GM18507 (cell line): ENCODE results near the gene SFRP5.
A peak's percentile ranks its signal among the peaks of the same experiment; 100 is the strongest.

ENCODE experiments used
- DNase-seq: peaks from one replicate; pipeline ENCODE4 v3.0.0; 2011; ENCODE audit warnings: low read depth; ENCODE audit not compliant: insufficient read length; ENCODE audit errors: extremely low spot score
- FAIRE-seq: peaks from 2 replicates; lab custom pipeline; 2011; peaks lifted over from hg19 to GRCh38; lab: Jason Lieb, UNC

SFRP5 gene

DNA sequence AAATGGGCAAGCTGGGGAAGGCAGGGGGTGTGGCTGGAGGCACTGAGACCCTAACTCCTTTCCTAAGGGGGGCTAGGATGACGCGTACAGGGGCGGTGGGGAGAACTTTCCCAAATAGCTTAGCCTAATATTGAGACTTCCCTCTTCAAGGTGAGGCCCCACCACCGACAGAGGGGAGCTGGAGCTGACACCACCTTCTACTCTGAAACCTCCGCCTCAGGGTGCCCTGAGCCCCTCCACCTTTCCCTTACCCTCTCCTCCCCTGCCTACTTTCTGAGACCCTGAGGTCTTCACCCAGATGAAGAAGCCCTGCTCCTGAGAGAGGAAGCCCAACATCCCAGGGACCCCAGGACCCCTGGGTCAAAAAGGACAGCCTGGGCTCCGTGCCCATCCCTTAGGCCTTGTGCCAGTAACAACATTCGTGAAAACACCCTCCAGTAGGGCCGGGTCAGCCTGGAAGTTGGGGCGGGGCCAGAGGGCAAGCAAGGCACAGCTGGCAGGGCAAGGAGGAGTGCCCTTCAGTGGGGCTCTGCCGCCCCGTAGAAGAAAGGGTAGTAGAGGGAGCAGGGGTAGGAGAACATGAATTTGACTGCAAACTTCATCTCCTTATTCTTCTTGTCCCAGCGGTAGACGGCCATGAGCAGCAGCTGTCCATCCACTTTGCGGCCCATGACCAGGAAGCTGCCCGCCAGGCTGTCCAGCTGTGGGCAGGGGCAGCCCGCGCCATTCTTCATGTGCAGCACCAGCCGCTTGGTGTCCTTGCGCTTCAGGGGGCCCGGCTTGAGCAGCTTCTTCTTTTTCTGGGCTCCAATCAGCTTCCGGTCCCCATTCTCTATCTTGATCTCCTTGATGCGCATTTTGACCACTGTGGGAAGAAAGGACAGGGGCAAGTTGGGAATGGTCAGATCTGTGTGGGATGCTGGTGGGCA, 4.5 kb downstream of the SFRP5 start:
- DNase-seq = no peak
- FAIRE-seq = no peak

DNA sequence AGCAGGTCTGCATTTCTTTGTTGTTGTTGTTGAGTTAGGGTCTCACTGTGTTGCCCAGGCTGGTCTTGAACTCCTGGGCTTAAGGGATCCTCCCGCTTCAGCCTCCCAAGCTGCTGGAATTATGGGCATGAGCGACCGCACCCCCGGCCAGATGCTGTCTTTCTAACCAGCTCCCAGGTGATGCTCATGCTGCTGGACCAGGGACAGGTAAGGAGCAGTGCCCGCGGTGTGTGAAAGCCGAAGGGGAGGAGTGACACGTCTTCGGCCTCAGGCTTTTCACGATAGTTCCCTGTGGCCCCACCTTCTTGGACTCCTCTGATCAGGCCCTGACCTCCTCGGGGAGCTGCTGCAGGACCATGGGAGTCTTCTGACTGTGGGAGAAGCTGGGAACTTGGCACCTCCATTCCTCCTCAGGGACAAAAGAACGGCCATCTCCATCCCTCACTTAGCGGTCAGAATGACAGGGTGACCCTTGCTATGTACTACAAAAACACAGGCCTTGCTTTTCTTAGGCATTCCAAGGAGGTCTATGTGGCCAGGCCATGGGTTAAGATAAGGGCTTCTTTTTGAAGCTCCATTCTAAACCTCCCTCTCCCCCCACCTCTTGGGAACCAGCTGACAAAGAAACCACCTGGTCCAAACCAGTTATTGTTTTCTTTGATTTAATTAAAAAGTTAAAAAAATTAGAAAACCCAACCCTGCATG, 5.5 kb downstream of the SFRP5 start:
- FAIRE-seq (no peak), DNase-seq (no peak)

DNA sequence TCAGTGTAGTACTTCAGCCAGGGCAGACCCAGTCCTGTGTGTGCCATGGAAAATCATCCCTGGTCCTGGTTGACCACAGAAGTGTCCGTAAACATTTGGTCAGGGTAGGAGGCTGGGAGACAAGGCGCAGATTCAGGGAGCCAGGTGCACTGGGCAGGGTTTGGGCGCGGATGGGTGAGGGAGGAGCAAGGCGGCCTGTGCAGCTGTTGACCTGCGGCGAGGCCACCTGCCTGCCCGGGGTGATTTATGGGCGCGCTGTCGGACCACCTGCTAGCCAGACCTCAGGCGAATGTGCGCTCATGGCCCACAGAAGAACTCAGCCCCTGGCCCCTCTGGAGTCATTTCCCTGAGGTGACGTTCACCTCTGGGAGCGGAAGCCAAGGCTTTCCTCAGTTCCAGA, 6.6 kb downstream of the SFRP5 start:
- no peak for DNase-seq
- FAIRE-seq = no peak

GRCh38 chr10:97764519-97764931, 7.3 kb downstream of the SFRP5 start:
- no peak for FAIRE-seq
- no peak for DNase-seq

- FAIRE-seq (no peak), DNase-seq (no peak)
Observed at GRCh38 chr10:97763947-97764346, 7.9 kb downstream of the SFRP5 start.

DNA sequence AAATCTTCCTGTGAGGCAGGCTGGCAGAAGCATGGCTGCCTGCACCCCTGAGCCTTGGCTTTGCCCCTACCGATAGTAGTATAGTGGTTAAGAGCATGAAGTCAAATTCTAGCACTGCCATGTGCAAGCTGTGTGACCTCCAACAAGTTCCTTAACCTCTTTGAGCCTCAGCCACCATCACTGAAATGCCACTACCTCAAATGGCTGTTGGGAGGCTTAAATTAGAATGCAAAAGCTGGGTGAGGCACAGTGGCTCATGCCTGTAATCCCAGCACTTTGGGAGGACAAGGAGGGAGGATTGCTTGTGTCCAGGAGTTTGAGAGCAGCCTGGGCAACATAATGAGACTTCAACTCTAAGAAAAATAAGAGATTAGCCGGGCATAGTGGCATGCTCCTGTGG, 8.4 kb downstream of the SFRP5 start:
- DNase-seq = no peak
- FAIRE-seq = no peak

DNA sequence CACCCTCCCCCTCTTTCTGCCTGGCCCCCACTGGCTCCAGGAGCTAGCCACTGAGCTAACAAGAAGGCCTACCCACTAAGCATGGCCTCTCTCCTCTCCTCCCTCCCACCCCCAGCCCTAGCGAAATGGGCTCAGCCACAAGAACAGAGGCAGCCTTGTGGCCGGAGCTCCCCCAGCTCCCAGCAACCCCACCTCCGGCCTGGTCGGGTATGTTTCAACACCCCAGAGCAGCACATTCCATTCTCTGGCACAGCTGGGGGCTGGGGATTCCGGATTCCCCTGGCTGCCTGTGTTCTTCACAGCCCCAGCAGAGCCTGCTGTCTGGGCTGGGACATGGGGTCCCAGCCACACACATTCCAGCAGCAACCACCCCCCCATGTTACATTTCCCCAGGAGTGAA, 9.0 kb downstream of the SFRP5 start:
- DNase-seq (no peak), FAIRE-seq (no peak)

GRCh38 chr10:97762056-97762455, 9.7 kb downstream of the SFRP5 start:
- no peak for FAIRE-seq

DNA sequence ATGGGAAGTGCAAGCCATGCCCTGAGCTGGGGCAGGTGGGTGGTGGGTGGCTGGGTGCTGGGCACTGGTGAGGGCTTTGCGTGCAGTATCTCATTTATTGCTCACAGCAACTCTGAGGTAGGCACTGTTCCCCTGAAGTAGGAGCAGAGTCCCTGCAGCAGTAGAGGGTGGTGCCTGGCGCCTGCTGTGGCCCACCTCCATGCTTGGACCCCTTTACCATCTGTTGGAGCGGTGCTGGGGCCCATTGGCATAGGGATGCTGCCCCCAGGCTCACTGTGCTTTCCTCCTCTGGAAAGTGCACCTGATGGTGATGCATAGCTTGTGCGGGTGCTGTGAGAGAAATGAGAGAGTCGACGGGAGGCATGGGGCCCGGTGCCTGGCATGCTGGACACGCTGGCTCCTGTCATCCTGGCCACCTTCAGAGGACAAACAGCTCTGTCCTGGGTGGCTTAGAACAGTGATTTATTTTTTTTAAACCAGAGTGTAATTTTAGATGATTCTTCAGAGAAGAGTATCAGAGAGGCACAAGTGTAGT, 10.4 kb downstream of the SFRP5 start:
- FAIRE-seq (no peak), DNase-seq (no peak)

More at GRCh38 chr10:97762056-97762455, 9.7 kb downstream of the SFRP5 start:
- no peak for DNase-seq

GRCh38 chr10:97760461-97761257, 11.1 kb downstream of the SFRP5 start:
- DNase-seq (no peak), FAIRE-seq (no peak)

GRCh38 chr10:97759946-97760345, 11.9 kb downstream of the SFRP5 start:
- no peak for DNase-seq
- FAIRE-seq = no peak

DNA sequence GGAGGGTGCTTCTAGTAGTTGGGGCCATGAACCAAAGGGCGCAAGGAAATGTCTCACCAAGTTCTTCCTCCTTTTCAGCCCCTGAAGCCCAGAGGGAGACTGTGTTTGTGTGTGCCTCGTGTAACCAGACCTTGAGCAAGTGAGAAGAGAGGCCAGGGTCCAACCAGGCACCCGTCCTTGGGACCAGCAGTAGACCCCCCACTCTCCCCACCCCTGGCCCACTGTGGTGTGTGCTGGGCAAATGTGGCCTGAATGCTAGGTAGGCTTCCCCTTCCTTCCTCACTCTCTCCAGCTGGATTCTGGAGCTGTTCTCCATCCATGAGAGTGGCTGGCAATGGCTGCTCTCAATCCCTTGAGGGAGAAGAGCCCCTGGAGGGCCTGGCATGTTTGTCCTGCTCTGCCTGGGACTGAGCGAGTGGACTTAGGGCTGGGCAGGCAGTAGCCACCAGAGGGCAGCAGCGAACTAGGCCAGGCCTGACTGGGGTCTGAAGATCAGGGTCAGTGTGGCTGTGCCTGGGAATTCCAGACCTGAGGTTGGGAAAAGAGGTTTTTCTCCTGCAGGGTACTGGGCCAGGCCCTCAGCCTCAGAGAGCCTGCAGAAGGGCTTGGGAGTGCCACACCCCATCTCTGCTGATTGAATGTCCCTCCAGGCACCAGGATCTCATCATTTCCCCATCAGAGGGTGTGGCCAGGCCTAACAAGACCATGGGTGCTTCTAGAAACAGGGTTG, 12.5 kb downstream of the SFRP5 start:
- FAIRE-seq (peak; percentile 49), DNase-seq (peak; percentile 38)

DNA sequence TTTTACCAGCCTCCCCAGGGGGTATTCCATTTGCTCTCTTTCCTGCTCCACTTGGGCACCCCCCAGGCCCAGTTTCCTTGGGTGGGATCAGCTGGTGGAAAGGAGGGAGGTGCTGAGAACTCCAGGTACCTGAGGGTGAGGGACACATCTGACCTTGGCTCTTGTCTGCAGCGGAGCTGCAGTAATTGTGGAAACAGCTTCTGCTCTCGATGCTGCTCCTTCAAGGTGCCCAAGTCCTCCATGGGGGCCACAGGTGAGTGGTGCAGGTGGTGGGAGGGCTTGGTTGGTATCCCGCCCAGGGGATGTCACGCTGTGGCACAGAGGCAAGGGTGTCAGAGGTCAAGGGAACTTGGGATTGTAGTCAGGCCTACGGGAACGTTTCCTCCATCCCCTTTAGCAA, 14.3 kb downstream of the SFRP5 start:
- FAIRE-seq (no peak), DNase-seq (no peak)

GRCh38 chr10:97755718-97756117, 16.1 kb downstream of the SFRP5 start:
- DNase-seq = no peak
- FAIRE-seq = no peak

DNA sequence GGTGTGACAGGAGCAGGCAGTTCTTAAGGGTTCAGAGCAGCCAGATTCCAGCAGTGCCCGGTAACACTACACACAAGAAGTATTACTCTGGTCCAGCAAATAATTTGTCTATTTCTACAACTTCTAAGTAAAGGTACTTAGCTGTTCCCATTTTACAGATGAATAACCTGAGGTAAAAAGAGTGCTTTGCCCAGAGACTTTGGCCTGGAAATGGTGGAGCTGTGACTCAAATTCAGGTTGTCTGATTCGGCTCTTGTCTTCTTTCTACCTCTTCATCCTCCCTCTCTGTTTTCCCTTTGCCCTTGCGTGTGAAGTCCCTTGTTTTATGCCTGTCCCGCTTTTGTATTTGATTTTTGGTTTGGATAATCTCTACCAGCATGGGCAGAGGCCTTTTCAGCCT, 17.1 kb downstream of the SFRP5 start:
- FAIRE-seq (no peak), DNase-seq (no peak)

GRCh38 chr10:97752956-97753355, 18.8 kb downstream of the SFRP5 start:
- FAIRE-seq (no peak), DNase-seq (no peak)

GRCh38 chr10:97748116-97748515, 23.7 kb downstream of the SFRP5 start:
- no peak for DNase-seq
- FAIRE-seq = no peak

DNA sequence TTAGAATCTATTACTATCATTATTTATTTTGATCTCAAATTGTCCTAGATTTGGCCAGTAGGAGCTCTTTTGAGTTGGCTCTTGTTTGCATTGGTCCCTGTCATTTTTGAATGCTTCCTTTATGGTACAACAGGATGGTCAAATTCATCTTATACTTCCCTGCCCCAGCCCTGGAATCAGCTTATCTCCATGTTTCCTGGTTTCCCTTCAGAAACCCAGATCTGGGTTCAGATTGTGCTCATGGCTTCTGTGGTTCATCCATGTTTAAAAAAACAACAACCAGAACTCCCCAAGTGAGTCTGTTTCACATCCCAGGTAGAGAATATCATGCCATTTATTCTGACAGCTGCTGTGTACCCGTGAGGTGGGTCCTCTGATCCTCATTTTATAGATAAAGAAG, 24.2 kb downstream of the SFRP5 start:
- FAIRE-seq = no peak
- DNase-seq = no peak

DNA sequence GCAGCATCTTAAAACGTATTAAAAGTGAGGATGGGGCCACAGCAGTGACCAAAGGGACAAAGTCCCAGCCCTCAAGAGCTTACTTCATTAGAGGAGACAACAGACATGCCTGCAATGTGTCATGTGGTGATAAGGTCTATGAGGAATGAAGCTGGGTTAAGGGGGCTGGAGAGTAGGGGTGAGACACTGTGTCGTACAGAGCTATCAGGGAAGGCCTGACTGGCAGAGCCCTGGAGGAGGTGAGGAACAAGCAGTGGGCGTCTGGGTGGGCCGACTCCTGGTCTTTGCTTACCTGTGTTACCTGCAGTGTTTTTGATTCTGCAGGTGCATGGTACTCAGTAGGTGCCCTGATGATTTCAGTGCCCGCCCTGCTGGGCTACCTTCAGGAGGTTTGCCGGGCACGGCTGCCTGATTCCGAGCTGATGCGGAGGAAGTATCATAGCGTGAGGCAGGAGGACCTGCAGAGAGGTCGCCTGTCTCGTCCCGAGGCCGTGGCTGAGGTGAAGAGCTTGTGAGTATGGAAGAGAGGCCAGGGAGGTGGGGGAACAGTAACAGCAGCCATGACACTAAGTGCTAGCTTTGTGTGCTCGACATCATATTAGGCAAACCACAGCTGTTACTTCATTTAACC, 27.3 kb downstream of the SFRP5 start:
- DNase-seq = no peak
- no peak for FAIRE-seq
